ENCODE results near the gene JAML. TPM values are rescaled to one million over a fixed set of nuclear protein-coding genes. Genes with fewer than 3 reads are reported as not detected.

The JAML gene
- total and polyA plus RNA-seq, 9 of the 15 experiments (the other 6 are each of a cell fraction or from before 2014, with no cell fraction given): 0.05 to 0.32 (median 0.22) TPM; not detected in 4

- TF ChIP-seq TAF1 (IDR thresholded peaks at IDR 0.05; ENCODE audit: control insufficient read depth, extremely low read depth, insufficient read depth, low read length, severe bottlenecking): no peak
- TF ChIP-seq ZNF253 (CRISPR knock-in tag; conservative IDR thresholded peaks at IDR 0.05): no peak
- no peak for TF ChIP-seq MECOM (CRISPR knock-in tag; IDR thresholded peaks at IDR 0.05)
- TF ChIP-seq ZNF668 (CRISPR knock-in tag; IDR thresholded peaks at IDR 0.05): no peak
- no peak for TF ChIP-seq CBX1 (IDR thresholded peaks at IDR 0.05; ENCODE audit: low read depth)
- TF ChIP-seq NFATC3 (IDR thresholded peaks at IDR 0.05): no peak
- peak; percentile 44; the same call in 1 of the 2 replicates for TF ChIP-seq MTA3 (IDR thresholded peaks at IDR 0.05; ENCODE audit: borderline replicate concordance)
- no peak for TF ChIP-seq CBX8 (IDR thresholded peaks at IDR 0.05; ENCODE audit: borderline replicate concordance, extremely low read depth, low read depth, low read length, poor library complexity, severe bottlenecking)
- no peak for TF ChIP-seq NFE2L1 (tag; IDR thresholded peaks at IDR 0.05; ENCODE audit: borderline replicate concordance, low read depth)
- peak; percentile 74 to 80 for TF ChIP-seq MAZ (CRISPR knock-in tag; conservative IDR thresholded peaks at IDR 0.05 in 1 of 2, IDR thresholded peaks at IDR 0.05 in 1 of 2)
- TF ChIP-seq ZBTB8A (IDR thresholded peaks at IDR 0.05; ENCODE audit: partially characterized antibody): no peak
- no peak for TF ChIP-seq ZNF3 (CRISPR knock-in tag; IDR thresholded peaks at IDR 0.05)
- no peak for TF ChIP-seq ZC3H11A (IDR thresholded peaks at IDR 0.05; ENCODE audit: low read depth, low read length)
- no peak for TF ChIP-seq TGIF2 (CRISPR knock-in tag; IDR thresholded peaks at IDR 0.05)
- no peak for TF ChIP-seq SMAD3 (CRISPR knock-in tag; conservative IDR thresholded peaks at IDR 0.05)
- TF ChIP-seq COPS2 (conservative IDR thresholded peaks at IDR 0.05): no peak
- TF ChIP-seq PHTF2 (CRISPR knock-in tag; IDR thresholded peaks at IDR 0.05): no peak
- TF ChIP-seq PHF8 (IDR thresholded peaks at IDR 0.05; ENCODE audit: borderline replicate concordance, low read length): no peak; the same call in 1 of the 2 replicates
- TF ChIP-seq CEBPZ (IDR thresholded peaks at IDR 0.05; ENCODE audit: borderline replicate concordance, low read depth, low read length): no peak
- no peak for TF ChIP-seq GTF2E2 (tag; IDR thresholded peaks at IDR 0.05)
- no peak for TF ChIP-seq BACH1 (tag; IDR thresholded peaks at IDR 0.05)
- TF ChIP-seq ZHX1 (conservative IDR thresholded peaks at IDR 0.05; ENCODE audit: low read length): 0 out of 2 replicates have a peak, but pooled peaks have one; percentile 36
These were observed 79.3 kb downstream of the JAML start (continued) for GRCh38 chr11:118145285-118146227.
